Measurements from ENCODE around the gene MYO3A. TPM values are rescaled to one million over a fixed set of nuclear protein-coding genes. Genes with fewer than 3 reads are reported as not detected.

Gene MYO3A
- total RNA-seq, 1 donor from 2014 or later = 0.23 TPM

GRCh38 chr10:26238378-26238777, 304.3 kb downstream of the MYO3A start:
- no peak overlapping the region for H3K4me2 ChIP-seq (ENCODE audit: low read length)
- DNase-seq (ENCODE audit: low read depth) (no peak), FAIRE-seq (no peak)
- H3K4me3 ChIP-seq (ENCODE audit: insufficient read depth, low read depth, low read length) = no peak overlapping the region
- Mint-ChIP-seq H3K27ac (ENCODE audit: unreplicated experiment) (no peak overlapping the region), H3K9me3 (ENCODE audit: unreplicated experiment) (peaks cover 3% of the 10 kb centered on the region), H3K4me3 (ENCODE audit: unreplicated experiment) (no peak overlapping the region), H3K27me3 (ENCODE audit: low read depth, unreplicated experiment) (peaks cover 32% of the 10 kb centered on the region), H3K36me3 (ENCODE audit: low read depth, unreplicated experiment) (no peaks in the 10 kb centered on the region), H3K4me1 (ENCODE audit: low read depth, unreplicated experiment) (no peaks in the 10 kb centered on the region)
- no peaks in the 10 kb centered on the region for H3K79me2 ChIP-seq (ENCODE audit: insufficient read depth, low read length)
- H3K27me3 ChIP-seq (ENCODE audit: insufficient read depth, low read length) = no peaks in the 10 kb centered on the region
- no peak overlapping the region for H2AFZ ChIP-seq (ENCODE audit: low read depth, low read length)
- no peak for TF ChIP-seq EZH2 (IDR thresholded peaks at IDR 0.05; ENCODE audit: insufficient read depth, low read length)
- no peak for TF ChIP-seq CTCF (IDR thresholded peaks at IDR 0.05; ENCODE audit: insufficient read depth, low read depth, low read length)
- no peaks in the 10 kb centered on the region for H3K36me3 ChIP-seq (ENCODE audit: insufficient read depth, low read length)
- no peak overlapping the region for H3K9ac ChIP-seq (ENCODE audit: low read length)
- no peaks in the 10 kb centered on the region for H3K9me3 ChIP-seq (ENCODE audit: insufficient read depth, low read depth, low read length)
- no peaks in the 10 kb centered on the region for H4K20me1 ChIP-seq (ENCODE audit: insufficient read depth, low read length)
- H3K4me1 ChIP-seq (ENCODE audit: insufficient read depth, low read length) = no peaks in the 10 kb centered on the region
- H3K27ac ChIP-seq (ENCODE audit: low read depth, low read length) = no peak overlapping the region

- Mint-ChIP-seq H3K36me3 (ENCODE audit: low read depth, unreplicated experiment) (no peaks in the 10 kb centered on the region), H3K27me3 (ENCODE audit: low read depth, unreplicated experiment) (peaks cover 22% of the 10 kb centered on the region), H3K9me3 (ENCODE audit: unreplicated experiment) (peaks cover 7% of the 10 kb centered on the region), H3K4me3 (ENCODE audit: unreplicated experiment) (no peak overlapping the region), H3K4me1 (ENCODE audit: low read depth, unreplicated experiment) (peaks cover under 1% of the 10 kb centered on the region), H3K27ac (ENCODE audit: unreplicated experiment) (no peak overlapping the region)
- H3K27me3 ChIP-seq (ENCODE audit: insufficient read depth, low read length) = no peaks in the 10 kb centered on the region
- H2AFZ ChIP-seq (ENCODE audit: low read depth, low read length) = no peak overlapping the region
- H3K79me2 ChIP-seq (ENCODE audit: insufficient read depth, low read length) = no peaks in the 10 kb centered on the region
- H3K36me3 ChIP-seq (ENCODE audit: insufficient read depth, low read length) = no peaks in the 10 kb centered on the region
- no peaks in the 10 kb centered on the region for H4K20me1 ChIP-seq (ENCODE audit: insufficient read depth, low read length)
- no peak for DNase-seq (ENCODE audit: low read depth)
- no peaks in the 10 kb centered on the region for H3K9me3 ChIP-seq (ENCODE audit: insufficient read depth, low read depth, low read length)
- no peak overlapping the region for H3K27ac ChIP-seq (ENCODE audit: low read depth, low read length)
- H3K4me3 ChIP-seq (ENCODE audit: insufficient read depth, low read depth, low read length) = no peak overlapping the region
- TF ChIP-seq EZH2 (IDR thresholded peaks at IDR 0.05; ENCODE audit: insufficient read depth, low read length) (no peak), CTCF (IDR thresholded peaks at IDR 0.05; ENCODE audit: insufficient read depth, low read depth, low read length) (no peak)
- H3K4me1 ChIP-seq (ENCODE audit: insufficient read depth, low read length) = no peaks in the 10 kb centered on the region
- no peak for FAIRE-seq
- no peak overlapping the region for H3K9ac ChIP-seq (ENCODE audit: low read length)
- H3K4me2 ChIP-seq (ENCODE audit: low read length) = no peak overlapping the region
Measured at GRCh38 chr10:26242706-26243350, 308.8 kb downstream of the MYO3A start.

GRCh38 chr10:26243351-26243720, 309.3 kb downstream of the MYO3A start:
- Histone ChIP-seq H3K4me1 (ENCODE audit: insufficient read depth, low read length) (no peaks in the 10 kb centered on the region), H3K27me3 (ENCODE audit: insufficient read depth, low read length) (no peaks in the 10 kb centered on the region), H3K9me3 (ENCODE audit: insufficient read depth, low read depth, low read length) (no peaks in the 10 kb centered on the region), H4K20me1 (ENCODE audit: insufficient read depth, low read length) (no peaks in the 10 kb centered on the region), H3K4me2 (ENCODE audit: low read length) (no peak overlapping the region), H3K4me3 (ENCODE audit: insufficient read depth, low read depth, low read length) (no peak overlapping the region), H3K36me3 (ENCODE audit: insufficient read depth, low read length) (no peaks in the 10 kb centered on the region), H3K79me2 (ENCODE audit: insufficient read depth, low read length) (no peaks in the 10 kb centered on the region), H3K9ac (ENCODE audit: low read length) (no peak overlapping the region), H2AFZ (ENCODE audit: low read depth, low read length) (no peak overlapping the region), H3K27ac (ENCODE audit: low read depth, low read length) (no peak overlapping the region)
- Mint-ChIP-seq H3K27me3 (ENCODE audit: low read depth, unreplicated experiment) (peaks cover 18% of the 10 kb centered on the region), H3K4me1 (ENCODE audit: low read depth, unreplicated experiment) (peaks cover 4% of the 10 kb centered on the region), H3K27ac (ENCODE audit: unreplicated experiment) (no peak overlapping the region), H3K4me3 (ENCODE audit: unreplicated experiment) (no peak overlapping the region), H3K36me3 (ENCODE audit: low read depth, unreplicated experiment) (no peaks in the 10 kb centered on the region), H3K9me3 (ENCODE audit: unreplicated experiment) (peaks cover 7% of the 10 kb centered on the region)
- FAIRE-seq = no peak
- no peak for DNase-seq (ENCODE audit: low read depth)
- TF ChIP-seq CTCF (IDR thresholded peaks at IDR 0.05; ENCODE audit: insufficient read depth, low read depth, low read length) = no peak
- no peak for TF ChIP-seq EZH2 (IDR thresholded peaks at IDR 0.05; ENCODE audit: insufficient read depth, low read length)
